ENCODE results near the gene ATL3.

DNA sequence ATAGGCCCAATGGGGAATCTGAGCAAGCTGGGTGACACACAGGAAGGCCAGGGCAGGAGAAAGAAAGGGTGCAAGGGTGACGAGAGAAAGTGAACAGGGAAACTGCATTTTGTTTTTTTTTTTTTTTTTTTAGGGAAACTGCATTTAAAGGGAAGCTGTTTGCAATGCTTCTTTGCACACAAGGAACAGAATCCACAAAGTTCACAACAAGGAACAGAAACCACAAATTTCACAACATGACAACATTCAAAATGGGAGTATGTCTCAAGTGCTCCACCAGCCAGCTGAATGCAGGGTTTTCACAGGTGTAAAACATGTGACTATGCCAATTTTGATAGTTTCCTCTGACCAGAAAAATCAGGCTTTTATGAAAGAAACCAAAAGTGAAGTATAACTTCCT, 50.1 kb downstream of the ATL3 start:
- TF ChIP-seq EZH2 (IDR thresholded peaks at IDR 0.05), result no peak
- no peak for TF ChIP-seq POLR2AphosphoS5 (IDR thresholded peaks at IDR 0.05; ENCODE audit: borderline replicate concordance, low read depth, low read length)
